K562 (cell line): Measurements from ENCODE around the gene MACF1. TPM values are rescaled to one million over a fixed set of nuclear protein-coding genes. Genes with fewer than 3 reads are reported as not detected.

ENCODE experiments used
- ATAC-seq: fragments of 200-7000 bp; cut with Tn5 transposase; 3 replicates; pipeline ENCODE4 v1.9.1; 2020; ENCODE audit warnings: moderate library complexity
- BruUV-seq: library from RNA; stranded (reverse); fragments of 400-500 nt; replicated peaks from 2 replicates; lab custom pipeline; 2021; lab: Mats Ljungman, UMichigan
- CTCF ChIA-PET: fragments of 300-600 bp; formaldehyde crosslinking; extraction: SDS; loops from one replicate; lab custom pipeline; 2021; ENCODE audit warnings: low intra/inter-chr PET ratio; lab: Yijun Ruan, JAX
- POLR2A ChIA-PET: fragments of 300-600, 350-650 bp; sonication (Branson Sonifier 250); formaldehyde crosslinking; extraction: SDS; loops from one replicate; lab custom pipeline; 2021; ENCODE audit warnings: antibody characterized with exemption, inconsistent platforms; lab: Yijun Ruan, JAX
- DNase-seq, 4 experiments: peaks; one replicate each; pipeline versions ENCODE4 v3.0.0 to v3.0.0-alpha.2; 2011 to 2018; ENCODE audit warnings: low spot score in 3 of 4, mixed read lengths in 3 of 4; ENCODE audit errors: extremely low read depth in 1 of 4
- FAIRE-seq: peaks from 2 replicates; lab custom pipeline; 2011; peaks lifted over from hg19 to GRCh38; lab: Jason Lieb, UNC
- H2AFZ ChIP-seq: 2 replicates; pipeline ENCODE4 v1.6.0; 2011; ENCODE audit warnings: low read depth, low read length, control low read depth, inconsistent platforms
- H3K27ac ChIP-seq: fragments of 200-600 bp; 3 replicates; pipeline ENCODE4 v1.8.0; 2011; ENCODE audit warnings: low read depth, mild to moderate bottlenecking, control low read depth, inconsistent platforms, low read length, moderate library complexity, mixed read lengths; ENCODE audit errors: extremely low read depth
- H3K27me3 ChIP-seq, 2 experiments: fragments of 300-600 bp in 1 of 2; 2 replicates in 1 of 2; 3 replicates in 1 of 2; pipeline versions ENCODE4 v1.6.0 to v1.8.0; 2011; ENCODE audit warnings: inconsistent platforms in 2 of 2, low read length in 2 of 2, mild to moderate bottlenecking in 1 of 2, mixed read lengths in 1 of 2, moderate library complexity in 1 of 2; ENCODE audit not compliant: control insufficient read depth in 2 of 2, insufficient read depth in 2 of 2
- H3K36me3 ChIP-seq: fragments of 300-600 bp; 3 replicates; pipeline ENCODE4 v1.8.0; 2011; ENCODE audit warnings: mild to moderate bottlenecking, low read length, inconsistent platforms; ENCODE audit not compliant: control insufficient read depth, insufficient read depth
- H3K4me1 ChIP-seq, 2 experiments: fragments of 200-600 bp in 1 of 2; replicated peaks in 1 of 2; 2 replicates in 1 of 2; 3 replicates in 1 of 2; pipeline versions ENCODE4 v1.5.1 to v1.8.0; 2011; ENCODE audit warnings: inconsistent platforms in 2 of 2, low read length in 2 of 2, mild to moderate bottlenecking in 1 of 2, mixed read lengths in 1 of 2, moderate library complexity in 1 of 2; ENCODE audit not compliant: control insufficient read depth in 2 of 2, insufficient read depth in 2 of 2
- H3K4me2 ChIP-seq: 2 replicates; pipeline ENCODE4 v1.6.1; 2011; ENCODE audit warnings: low read length, control low read depth, inconsistent platforms, mixed read lengths; ENCODE audit not compliant: insufficient read depth
- H3K4me3 ChIP-seq: fragments of 200-600 bp; sonication (generic), shearing (Covaris generic); 2 replicates; pipeline ENCODE4 v1.5.1; 2016; ENCODE audit warnings: control low read depth, inconsistent platforms
- H3K79me2 ChIP-seq: fragments of 200-600 bp; 3 replicates; pipeline ENCODE4 v1.8.0; 2011; ENCODE audit warnings: low read length, inconsistent platforms; ENCODE audit not compliant: control insufficient read depth, insufficient read depth
- H3K9ac ChIP-seq, 2 experiments: 2 replicates each; pipeline versions ENCODE4 v1.6.0 to v1.6.1; 2011; ENCODE audit warnings: low read depth in 2 of 2, low read length in 2 of 2, control low read depth in 1 of 2, inconsistent platforms in 1 of 2, mild to moderate bottlenecking in 1 of 2, mixed read lengths in 1 of 2; ENCODE audit not compliant: insufficient read depth in 1 of 2
- H3K9me1 ChIP-seq: one replicate; pipeline ENCODE4 v1.6.0; 2011; ENCODE audit warnings: inconsistent platforms, mild to moderate bottlenecking, low read length, moderate library complexity; ENCODE audit not compliant: control insufficient read depth, insufficient read depth
- H3K9me3 ChIP-seq: replicated peaks from 2 replicates; pipeline ENCODE4 v1.5.1; 2011; ENCODE audit warnings: low read depth, low read length, inconsistent platforms; ENCODE audit not compliant: control insufficient read depth, insufficient read depth
- H4K20me1 ChIP-seq: replicated peaks from 2 replicates; pipeline ENCODE4 v1.6.1; 2011; ENCODE audit warnings: low read length, inconsistent platforms, mixed read lengths; ENCODE audit not compliant: control insufficient read depth, insufficient read depth
- BACH1 ChIP-seq: fragments of 200-800 bp; sonication (Bioruptor generic); IDR thresholded peaks from 2 replicates; pipeline ENCODE4 v1.6.1; 2016; ENCODE audit warnings: missing genetic modification characterization, missing compliant biosample characterization
- BCL6 ChIP-seq: fragments of 250-450 bp; sonication (Bioruptor Pico); IDR thresholded peaks from 2 replicates; pipeline ENCODE4 v1.4.0; 2020
- KDM1A ChIP-seq, 2 experiments: fragments of 450-650 bp; IDR thresholded peaks; 2 replicates each; pipeline ENCODE4 v1.6.1; 2016; ENCODE audit warnings: mild to moderate bottlenecking in 2 of 2
- RBM17 ChIP-seq: fragments of 200-400 bp; formaldehyde crosslinking; IDR thresholded peaks from 2 replicates; pipeline ENCODE4 v1.6.1; 2017; ENCODE audit warnings: low read depth, mild to moderate bottlenecking, low read length, borderline replicate concordance
- SPI1 ChIP-seq: IDR thresholded peaks from 2 replicates; pipeline ENCODE4 v1.6.1; 2011; ENCODE audit warnings: low read depth, low read length, control low read depth, borderline replicate concordance
- WGBS: fragments of 100-300 bp; shearing (Covaris generic); methylation state at CpG from one replicate; pipeline ENCODE4 v1.1.6; 2016; ENCODE audit warnings: low coverage, mixed read lengths; ENCODE audit not compliant: insufficient coverage; ENCODE audit errors: missing lambda C conversion rate; 5-methylcytosine and 5-hydroxymethylcytosine counted together
- in situ Hi-C: fragments of 300-500 bp; cut with MboI; formaldehyde crosslinking; loops from 4 replicates; pipeline ENCODE4 v1.15.0; 2018; ENCODE audit warnings: inconsistent platforms, mixed read lengths
- intact Hi-C: fragments of 100-400 bp; cut with micrococcal nuclease; formaldehyde crosslinking; loops from 2 replicates; pipeline ENCODE4 v1.14.2; 2022
- polyA plus RNA-seq, 8 experiments: library from polyadenylated mRNA; depleted of rRNA in 4 of 8; stranded (reverse) in 5 of 8; unstranded in 3 of 8; fragments of >200 nt; fragmentation: Nextera tagmentation in 2 of 8; fragmentation: Illumina TruSeq in 1 of 8; extraction: Ambion mirVana in 2 of 8; extraction: Trizol in 1 of 8; gene quantifications; 2 replicates each; pipeline versions ENCODE4 v1.2.1 to v1.2.3, GENCODE V29; 2011 to 2014; ENCODE audit warnings: inconsistent platforms in 1 of 8, missing spikeins in 1 of 8
- total RNA-seq, 7 experiments: library from RNA; depleted of rRNA in 6 of 7; stranded (reverse); fragments of >200 nt in 6 of 7; fragmentation: Illumina TruSeq in 2 of 7; extraction: Trizol in 2 of 7; gene quantifications; 2 replicates each; pipeline versions ENCODE4 v1.2.1 to v1.2.3, GENCODE V29; 2011 to 2021; ENCODE audit warnings: low replicate concordance in 1 of 7

MACF1 gene
- total and polyA plus RNA-seq, 9 of the 15 experiments (the other 6 are each of a cell fraction or from before 2014, with no cell fraction given): 13.2 to 232 (median 112) TPM

DNA sequence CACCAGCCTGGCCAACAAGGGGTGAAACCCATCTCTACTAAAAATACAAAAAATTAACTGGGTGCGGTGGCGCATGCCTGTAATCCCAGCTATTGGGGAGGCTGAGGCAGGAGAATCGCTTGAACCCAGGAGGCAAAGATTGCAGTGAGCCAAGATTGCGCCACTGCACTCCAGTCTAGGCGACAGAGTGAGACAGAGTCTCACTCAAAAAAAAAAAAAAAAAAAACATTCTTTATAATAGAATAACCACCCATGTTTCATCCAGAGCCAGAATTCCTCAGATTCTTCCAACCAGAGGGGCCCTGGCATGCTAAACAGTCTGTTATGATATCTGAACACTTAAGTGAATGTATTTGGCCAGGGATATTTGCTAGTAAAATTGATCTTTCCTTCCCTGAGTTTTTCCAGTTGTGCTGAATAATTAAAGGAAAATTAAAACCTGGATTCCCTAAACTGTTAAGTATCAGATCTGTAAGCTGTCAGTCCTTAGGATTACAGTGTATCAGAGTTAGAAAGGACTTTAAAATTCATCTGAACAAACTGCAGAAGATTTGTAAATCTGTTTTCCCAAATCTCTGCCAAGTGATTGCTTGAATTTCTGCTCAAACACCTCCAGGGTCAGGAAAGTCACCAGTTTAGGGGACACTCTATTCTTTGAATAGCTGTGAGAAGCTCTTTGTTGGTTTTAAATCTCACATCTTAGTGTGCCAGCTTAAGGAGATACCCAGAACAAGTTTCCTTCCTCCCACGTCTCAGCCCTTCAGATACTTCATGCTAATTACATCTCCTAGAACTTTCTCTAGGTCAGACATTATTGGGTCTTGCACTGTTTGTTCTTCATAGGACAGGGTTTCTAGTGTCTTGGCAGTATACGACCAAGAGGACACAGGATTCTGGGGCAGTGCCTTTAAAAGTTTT, 202.3 kb downstream of the MACF1 start:
- no peak for ATAC-seq
- ChIA-PET POLR2A (interaction anchor here (1.2 to 2.8 kb wide), 4 partner anchors 8 to 22 kb away, joined by 3 to 7 read pairs (median 6); no protein-coding TSS in a partner anchor), CTCF (no interaction called here)
- Histone ChIP-seq H3K4me2 (no peak overlapping the region), H3K4me3 (no peak overlapping the region), H3K27me3 (no peaks in the 10 kb centered on the region), H3K36me3 (peaks cover 13% of the 10 kb centered on the region; the same call in 2 of the 3 replicates), H2AFZ (no peak overlapping the region), H3K9me3 (no peaks in the 10 kb centered on the region), H3K9ac (no peak overlapping the region), H4K20me1 (peaks cover 6% of the 10 kb centered on the region), H3K27ac (no peak overlapping the region), H3K9me1 (no peaks in the 10 kb centered on the region), H3K4me1 (peaks cover 18 to 39% of the 10 kb centered on the region in 2 experiments; a peak in 4 of 5 replicates), H3K79me2 (peaks cover 38% of the 10 kb centered on the region)
- no TSS peak for BruUV-seq
- DNase-seq: no peak
- 67% methylated on average over 6 of the region's 7 CpGs for WGBS
- no peak for TF ChIP-seq BCL6 (CRISPR knock-in tag)
- peak; percentile 86 to 93 for TF ChIP-seq KDM1A (IDR thresholded peaks at IDR 0.05)
- FAIRE-seq: no peak
- in situ Hi-C loops: no loop called here
- intact Hi-C loops: loop anchor here (10.0 kb wide), 1 partner anchor 212 kb away; no protein-coding TSS in a partner anchor

DNA sequence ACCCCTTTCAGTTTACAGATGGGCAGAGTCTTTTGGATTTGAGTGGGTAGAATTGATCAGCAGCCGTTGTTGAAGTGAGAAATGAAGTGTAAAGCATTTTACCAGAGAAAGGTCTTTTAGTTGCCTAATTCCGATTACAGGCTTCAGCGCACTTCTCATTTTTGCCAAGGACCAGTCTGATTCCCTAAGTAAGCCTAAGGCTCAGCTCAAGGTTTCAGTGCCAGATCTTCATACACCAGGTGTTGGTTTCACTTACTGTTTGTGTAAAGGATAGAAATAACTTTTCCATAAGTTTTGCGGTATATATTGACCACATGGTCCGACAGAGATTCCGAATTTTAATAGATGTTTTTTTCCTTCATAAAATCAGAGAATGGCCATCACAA, 203.0 kb downstream of the MACF1 start:
- FAIRE-seq (no peak), DNase-seq (no peak), ATAC-seq (no peak)
- H3K4me3 ChIP-seq: peak overlapping the region; percentile 81
- no TSS peak for BruUV-seq
- H2AFZ ChIP-seq: no peak overlapping the region
- in situ Hi-C loops: no loop called here
- no peak overlapping the region for H3K27ac ChIP-seq
- H3K4me2 ChIP-seq: peak overlapping the region; percentile 76; the same call in 1 of the 2 replicates
- CTCF ChIA-PET: no interaction called here
- peaks cover 45% of the 10 kb centered on the region for H3K79me2 ChIP-seq
- POLR2A ChIA-PET: interaction anchor here (1.2 to 1.5 kb wide), 3 partner anchors 9 to 22 kb away, joined by 3 to 7 read pairs (median 6); no protein-coding TSS in a partner anchor
- 0 out of 4 replicates have a peak overlapping the region, but pooled peaks of 1 of the 2 experiments have one; percentile 73 for H3K9ac ChIP-seq
- H4K20me1 ChIP-seq: peaks cover 9% of the 10 kb centered on the region
- WGBS: 74% methylated on average over 6 of the region's 6 CpGs
- TF ChIP-seq BACH1 (peak; percentile 19; the same call in 1 of the 2 replicates), RBM17 (no peak), SPI1 (peak; percentile 35; the same call in 1 of the 2 replicates)
- TF ChIP-seq, all 486 proteins: peak for 2
- H3K4me1 ChIP-seq: peaks cover 18 to 36% of the 10 kb centered on the region in 2 experiments; a peak in 4 of 5 replicates
- H3K36me3 ChIP-seq: peaks cover 21% of the 10 kb centered on the region
- no peaks in the 10 kb centered on the region for H3K9me1 ChIP-seq
- H3K27me3 ChIP-seq: no peaks in the 10 kb centered on the region
- no peaks in the 10 kb centered on the region for H3K9me3 ChIP-seq
- intact Hi-C loops: loop anchor here (10.0 kb wide), 1 partner anchor 213 kb away; no protein-coding TSS in a partner anchor
